NOMO-1 treated with DMSO at 0.1 percent for 48 hours (cell line): ENCODE measurements around the gene DNASE2B.
"Not testable (repeated sequence)": the region's sequence is repeated elsewhere in the genome, so short reads cannot be mapped to it uniquely, and the experiment has no call there.

Experiments
- DNase-seq: peaks from one replicate; lab custom pipeline; 2025; ENCODE audit not compliant: unreplicated experiment; lab: John Stamatoyannopoulos, UW

DNASE2B gene

GRCh38 chr1:84442747-84443646, 44.7 kb downstream of the DNASE2B start:
- DNase-seq: not testable (repeated sequence)

GRCh38 chr1:84448704-84449103, 50.4 kb downstream of the DNASE2B start:
- not testable (repeated sequence) for DNase-seq

GRCh38 chr1:84450910-84451309, 52.6 kb downstream of the DNASE2B start:
- peak; percentile 95 for DNase-seq

DNA sequence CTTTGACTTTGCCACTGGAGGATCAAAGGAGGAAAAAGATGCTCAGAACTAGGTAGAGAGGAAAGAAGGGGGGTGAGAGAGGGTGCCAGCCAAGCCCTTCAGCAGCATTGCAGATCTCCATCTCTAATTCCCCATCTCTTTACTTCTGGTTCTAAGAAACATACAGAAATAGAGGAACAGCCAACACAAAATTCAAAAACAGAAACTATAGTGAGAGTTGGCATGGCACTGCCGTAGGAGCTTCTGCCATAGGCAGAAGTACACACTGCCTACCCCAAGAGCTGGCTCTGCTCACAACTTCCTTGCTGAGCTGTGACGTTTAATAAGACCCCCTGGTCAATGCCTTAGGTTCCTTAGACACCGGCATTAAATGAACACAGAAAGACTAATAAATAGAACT, 54.2 kb downstream of the DNASE2B start:
- no peak for DNase-seq

DNA sequence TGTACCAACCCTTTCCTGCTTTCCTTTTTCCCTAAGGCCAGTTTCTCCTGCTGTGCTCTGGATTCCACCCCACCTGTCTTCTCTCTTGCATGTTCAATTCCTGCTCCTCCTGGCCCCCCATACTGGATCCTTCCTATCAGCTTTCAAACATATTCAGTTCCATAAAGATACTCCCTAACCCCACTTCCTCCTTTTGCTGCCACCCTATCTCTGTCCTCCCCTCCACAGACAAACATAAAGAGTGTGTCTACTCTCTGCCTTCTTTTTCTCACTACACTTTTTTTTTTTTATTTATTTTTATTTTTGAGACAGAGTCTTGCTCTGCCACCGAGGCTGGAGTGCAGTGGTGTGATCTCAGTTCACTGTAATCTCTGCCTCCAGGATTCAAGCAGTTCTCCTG, 63.8 kb downstream of the DNASE2B start:
- DNase-seq: peak; percentile 30
